ENCODE data around the gene BRD1.

BRD1 gene

DNA sequence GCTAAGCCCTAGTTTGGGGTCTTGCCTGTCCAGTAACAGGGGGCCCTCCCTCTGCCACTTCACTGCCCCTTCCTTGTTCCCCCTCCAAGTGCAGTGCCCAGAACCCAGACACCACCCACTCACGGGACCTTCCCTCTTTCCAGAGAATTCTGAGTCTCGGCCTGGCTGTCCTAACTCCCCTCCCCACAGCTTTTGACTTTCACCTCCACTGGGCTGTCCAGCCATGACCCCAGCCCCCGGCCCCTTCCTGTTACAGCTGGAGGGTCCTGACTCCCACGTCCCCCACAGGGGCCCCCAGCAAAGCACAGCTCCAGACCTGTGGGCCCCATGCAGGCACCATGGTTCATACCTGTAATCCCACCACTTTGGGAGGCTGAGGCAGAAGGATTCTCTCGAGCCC lies 71.5 kb downstream of the BRD1 start:
- no peak for TF ChIP-seq CTCF (conservative IDR thresholded peaks at IDR 0.05)
- no peak overlapping the region for H3K27ac ChIP-seq

DNA sequence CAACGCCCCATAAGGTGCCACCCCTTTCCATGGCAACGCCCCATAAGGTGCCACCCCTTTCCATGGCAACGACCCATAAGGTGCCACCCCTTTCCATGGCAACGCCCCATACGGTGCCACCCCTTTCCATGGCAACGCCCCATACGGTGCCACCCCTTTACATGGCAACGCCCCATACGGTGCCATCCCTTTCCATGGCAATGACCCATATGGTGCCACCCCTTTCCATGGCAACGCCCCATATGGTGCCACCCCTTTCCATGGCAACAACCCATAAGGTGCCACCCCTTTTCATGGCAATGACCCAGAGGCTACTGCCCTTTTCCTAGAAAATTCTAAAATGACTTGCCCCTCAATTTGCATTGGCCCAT lies 72.1 kb downstream of the BRD1 start:
- no peak for TF ChIP-seq CTCF (conservative IDR thresholded peaks at IDR 0.05)
- H3K27ac ChIP-seq = no peak overlapping the region

DNA sequence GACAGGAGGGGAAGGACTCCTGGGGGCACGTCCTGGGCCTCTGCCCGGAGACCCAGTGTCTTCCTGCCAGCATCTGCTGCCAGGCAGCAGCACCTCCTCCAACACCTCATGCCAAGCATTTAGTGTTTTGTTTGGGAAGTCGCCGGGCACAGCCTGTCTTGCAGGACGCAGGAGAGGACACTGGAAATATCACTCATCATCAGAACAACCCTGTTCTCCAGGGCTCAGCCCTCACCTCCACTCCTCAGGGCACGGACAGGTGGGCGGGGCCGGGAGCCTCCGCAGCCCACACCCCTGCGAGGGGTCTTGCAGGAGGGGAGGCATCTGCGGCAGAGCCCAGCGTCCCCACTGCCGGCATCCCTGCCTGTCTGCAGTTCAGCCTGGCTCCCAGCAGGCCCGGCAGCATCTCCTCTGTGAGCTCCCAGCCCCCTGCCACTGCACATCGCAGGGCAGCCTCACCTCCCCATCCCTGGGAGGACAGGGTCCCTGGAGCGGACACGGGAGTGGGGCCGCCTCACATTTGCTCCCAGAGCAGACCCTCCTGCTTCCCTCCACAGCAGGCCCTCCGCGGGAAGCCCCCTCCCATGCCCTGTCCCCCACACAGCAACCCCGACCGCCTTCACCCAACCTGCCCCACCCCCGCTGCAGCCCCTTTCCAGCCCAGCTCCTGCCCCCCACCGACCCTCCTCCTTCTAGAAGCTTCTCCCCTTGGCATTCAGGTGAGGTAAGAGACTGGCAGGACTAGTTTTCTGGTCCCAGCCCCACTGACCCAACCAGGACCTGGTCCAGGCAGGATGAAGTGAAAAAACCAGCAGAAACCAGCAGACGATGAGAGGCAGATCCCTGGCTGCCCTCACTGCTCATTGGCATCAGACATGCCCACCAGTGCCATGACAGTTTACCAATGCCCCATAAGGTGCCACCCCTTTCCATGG lies 72.7 kb downstream of the BRD1 start:
- H3K27ac ChIP-seq = peak overlapping the region; percentile 55
- no peak for TF ChIP-seq CTCF (conservative IDR thresholded peaks at IDR 0.05)

- peak overlapping the region; percentile 55 for H3K27ac ChIP-seq
These were observed 73.5 kb downstream of the BRD1 start for GRCh38 chr22:49753961-49754695.

DNA sequence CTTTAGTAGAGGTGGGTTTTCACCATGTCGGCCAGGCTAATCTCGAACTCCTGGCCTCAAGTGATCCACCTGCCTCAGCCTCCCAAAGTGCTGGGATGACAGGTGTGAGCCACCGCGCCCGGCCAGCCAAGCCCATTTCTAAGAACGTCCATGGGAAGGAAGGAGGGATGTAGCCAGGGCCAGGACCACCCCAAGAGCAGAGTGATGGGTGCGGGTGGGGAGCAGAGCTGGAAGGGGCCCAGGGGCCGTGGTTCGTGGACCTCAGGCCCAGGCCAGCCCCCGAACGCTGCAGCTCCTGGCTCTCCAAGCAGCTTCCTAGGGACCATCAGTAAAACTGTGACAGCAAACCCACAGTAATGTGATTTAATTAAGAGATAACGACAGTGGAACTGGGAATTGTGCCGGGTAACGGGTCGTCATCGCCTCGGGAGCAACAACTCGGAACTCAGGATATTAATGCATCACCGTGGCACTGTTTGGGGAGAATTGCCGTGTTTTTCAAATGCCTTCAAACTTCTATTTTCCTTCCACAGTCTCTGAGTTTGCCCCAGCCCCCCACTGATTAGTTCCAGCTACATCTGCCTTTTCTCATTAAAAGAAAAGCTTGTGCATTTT lies 74.3 kb downstream of the BRD1 start:
- no peak overlapping the region; the same call in 1 of the 2 replicates for H3K27ac ChIP-seq
- TF ChIP-seq CTCF (conservative IDR thresholded peaks at IDR 0.05) = no peak

More at GRCh38 chr22:49753961-49754695, 73.5 kb downstream of the BRD1 start:
- TF ChIP-seq CTCF (conservative IDR thresholded peaks at IDR 0.05) = no peak

DNA sequence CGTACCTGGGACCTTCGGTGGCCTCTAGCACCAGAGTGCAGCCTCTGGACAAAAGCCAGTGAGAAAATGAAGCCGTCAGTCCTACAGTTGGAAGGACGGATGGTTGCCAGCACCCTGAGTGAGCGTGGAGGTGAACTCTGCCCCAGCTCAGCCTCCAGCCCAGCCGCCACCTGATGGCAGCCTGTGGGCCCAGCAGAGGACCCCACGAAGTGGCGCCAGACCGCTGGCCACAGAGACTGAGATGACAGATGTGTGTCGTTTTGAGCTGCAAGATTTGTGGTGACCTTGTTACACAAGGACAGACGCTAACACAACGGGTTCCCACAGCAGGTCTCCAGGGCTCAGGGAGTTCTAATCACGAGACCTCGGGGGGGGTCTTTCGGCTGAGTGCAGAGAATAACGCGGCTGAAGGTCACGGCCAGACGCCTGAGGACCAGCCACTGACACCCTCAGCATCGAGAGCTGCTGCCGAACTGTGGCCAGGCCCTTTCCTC lies 75.0 kb downstream of the BRD1 start:
- no peak for TF ChIP-seq CTCF (conservative IDR thresholded peaks at IDR 0.05)
- H3K27ac ChIP-seq = no peak overlapping the region
